RWPE1 (cell line): ENCODE results near the gene GOSR2.

Source experiments
- CTCF ChIA-PET: fragments of 350-600 bp; sonication (Branson Sonifier 250); formaldehyde crosslinking; extraction: SDS; loops from one replicate; lab custom pipeline; 2021; lab: Yijun Ruan, JAX
- POLR2A ChIA-PET: fragments of 400-600 bp; formaldehyde crosslinking; extraction: SDS; loops from one replicate; lab custom pipeline; 2020; ENCODE audit warnings: antibody characterized with exemption; ENCODE audit not compliant: low non-redundant PET; lab: Yijun Ruan, JAX
- DNase-seq: peaks from one replicate; pipeline ENCODE4 v3.0.0; 2012; ENCODE audit warnings: low spot score
- H3K27ac ChIP-seq: fragments of 450-650 bp; 2 replicates; pipeline ENCODE4 v1.5.1; 2017
- TF ChIP-seq, protein P1 (sequence below): fragments of 450-650 bp; conservative IDR thresholded peaks from 2 replicates; pipeline ENCODE4 v1.5.1; 2017; ENCODE audit warnings: low read depth, mild to moderate bottlenecking

Gene GOSR2

DNA sequence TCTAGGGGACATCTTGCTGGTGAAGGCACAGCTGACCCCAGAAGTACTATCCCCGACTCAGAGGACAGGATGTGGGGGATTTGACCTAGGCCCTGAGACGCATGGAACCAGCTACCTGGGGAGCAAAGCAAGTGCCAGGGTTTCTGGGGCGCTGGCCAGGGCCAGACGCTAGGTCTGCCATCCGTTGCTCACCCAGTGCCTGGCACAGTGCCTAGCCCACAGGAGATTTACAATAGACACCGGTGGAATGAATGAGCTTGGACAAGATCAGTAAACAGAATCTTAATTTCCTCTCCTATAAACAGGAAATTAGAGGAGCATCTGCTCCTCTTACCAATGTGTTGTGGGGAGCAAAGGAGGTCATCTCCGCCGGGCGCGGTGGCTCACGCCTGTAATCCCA lies 51.1 kb downstream of the GOSR2 start:
- POLR2A ChIA-PET: no interaction called here
- no peak overlapping the region for H3K27ac ChIP-seq
- TF ChIP-seq, protein P1, sequence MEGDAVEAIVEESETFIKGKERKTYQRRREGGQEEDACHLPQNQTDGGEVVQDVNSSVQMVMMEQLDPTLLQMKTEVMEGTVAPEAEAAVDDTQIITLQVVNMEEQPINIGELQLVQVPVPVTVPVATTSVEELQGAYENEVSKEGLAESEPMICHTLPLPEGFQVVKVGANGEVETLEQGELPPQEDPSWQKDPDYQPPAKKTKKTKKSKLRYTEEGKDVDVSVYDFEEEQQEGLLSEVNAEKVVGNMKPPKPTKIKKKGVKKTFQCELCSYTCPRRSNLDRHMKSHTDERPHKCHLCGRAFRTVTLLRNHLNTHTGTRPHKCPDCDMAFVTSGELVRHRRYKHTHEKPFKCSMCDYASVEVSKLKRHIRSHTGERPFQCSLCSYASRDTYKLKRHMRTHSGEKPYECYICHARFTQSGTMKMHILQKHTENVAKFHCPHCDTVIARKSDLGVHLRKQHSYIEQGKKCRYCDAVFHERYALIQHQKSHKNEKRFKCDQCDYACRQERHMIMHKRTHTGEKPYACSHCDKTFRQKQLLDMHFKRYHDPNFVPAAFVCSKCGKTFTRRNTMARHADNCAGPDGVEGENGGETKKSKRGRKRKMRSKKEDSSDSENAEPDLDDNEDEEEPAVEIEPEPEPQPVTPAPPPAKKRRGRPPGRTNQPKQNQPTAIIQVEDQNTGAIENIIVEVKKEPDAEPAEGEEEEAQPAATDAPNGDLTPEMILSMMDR: no peak
- CTCF ChIA-PET: interaction anchor here (0.5 kb wide), 1 partner anchor 1300 kb away, joined by 3 read pairs; no protein-coding TSS in a partner anchor
- DNase-seq: no peak

DNA sequence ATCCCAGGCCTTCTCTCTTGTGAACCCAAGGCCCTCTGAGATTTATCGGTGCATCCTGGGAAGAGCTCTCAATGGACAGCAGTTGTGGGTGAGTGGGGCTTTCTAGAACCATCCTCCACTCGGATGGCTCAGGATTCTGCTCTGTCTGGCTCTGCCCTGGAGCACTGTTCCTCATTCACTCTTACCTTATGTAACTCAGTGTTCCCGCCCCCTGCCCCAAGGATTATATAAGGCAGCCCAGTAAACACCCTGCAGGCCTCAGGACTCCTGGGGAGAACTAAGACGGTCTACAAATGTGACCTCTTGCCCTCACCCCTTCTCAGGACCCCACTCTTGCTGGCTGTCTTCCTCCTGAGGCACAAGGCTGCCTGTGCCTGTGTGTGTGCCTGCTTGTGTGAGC lies 52.3 kb downstream of the GOSR2 start:
- no peak for DNase-seq
- POLR2A ChIA-PET: no interaction called here
- H3K27ac ChIP-seq: no peak overlapping the region
- TF ChIP-seq, protein P1: no peak
- CTCF ChIA-PET: no interaction called here

DNA sequence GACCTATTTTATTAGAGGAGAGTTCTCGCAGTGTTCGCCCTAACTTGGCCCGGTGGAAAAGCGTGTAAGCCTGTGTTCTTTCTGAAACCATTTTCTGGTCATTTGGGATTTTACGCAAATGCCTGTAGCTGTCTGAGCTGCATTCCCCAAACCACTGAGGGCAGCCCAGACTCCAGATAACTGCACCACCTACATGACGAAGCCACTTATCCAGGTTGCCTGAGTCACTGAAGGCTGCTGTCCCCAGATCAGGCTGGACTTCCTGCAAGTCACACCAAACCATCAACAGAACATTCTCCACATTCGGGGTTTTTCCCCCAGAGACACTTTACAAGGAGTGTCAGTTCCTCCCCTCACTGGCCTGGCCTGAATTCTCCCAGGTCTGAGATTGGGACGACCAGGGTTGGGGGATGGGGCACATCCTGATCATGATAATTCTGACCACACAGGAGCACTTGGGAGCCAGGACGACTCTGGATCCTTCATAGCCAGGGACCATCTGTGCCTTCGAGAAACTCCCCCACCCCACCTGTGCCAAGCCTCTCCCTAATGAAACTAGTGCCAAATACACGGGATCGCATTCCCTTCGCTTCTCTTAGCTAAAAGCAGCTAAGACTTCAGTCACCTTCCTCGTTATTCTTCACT lies 53.8 kb downstream of the GOSR2 start:
- ChIA-PET CTCF (no interaction called here), POLR2A (no interaction called here)
- H3K27ac ChIP-seq: no peak overlapping the region
- no peak for DNase-seq
- TF ChIP-seq, protein P1: no peak

DNA sequence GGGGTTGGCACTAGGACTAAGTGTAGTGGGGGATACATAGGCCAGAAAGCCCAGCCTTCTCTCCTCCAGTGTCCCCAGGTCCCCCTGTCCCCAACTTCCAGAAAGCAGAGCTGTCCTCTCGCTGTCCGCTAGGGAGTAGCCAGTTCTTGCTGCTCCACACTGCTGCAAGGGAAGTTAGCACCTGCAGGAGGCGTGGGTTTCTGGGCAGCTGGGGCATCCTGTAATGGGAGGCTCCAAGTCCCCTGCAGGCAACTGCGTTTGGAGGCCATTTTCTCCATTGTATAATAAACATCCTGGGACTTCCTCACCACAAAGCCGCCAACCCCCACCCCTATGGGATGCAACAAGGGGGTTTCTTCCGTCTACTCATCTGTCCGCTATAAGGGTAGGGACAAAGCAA lies 54.4 kb downstream of the GOSR2 start:
- no peak for DNase-seq
- TF ChIP-seq, protein P1: no peak
- H3K27ac ChIP-seq: no peak overlapping the region
- POLR2A ChIA-PET: no interaction called here
- CTCF ChIA-PET: interaction anchor here (0.6 kb wide), 1 partner anchor 185 kb away, joined by 4 read pairs; no protein-coding TSS in a partner anchor

DNA sequence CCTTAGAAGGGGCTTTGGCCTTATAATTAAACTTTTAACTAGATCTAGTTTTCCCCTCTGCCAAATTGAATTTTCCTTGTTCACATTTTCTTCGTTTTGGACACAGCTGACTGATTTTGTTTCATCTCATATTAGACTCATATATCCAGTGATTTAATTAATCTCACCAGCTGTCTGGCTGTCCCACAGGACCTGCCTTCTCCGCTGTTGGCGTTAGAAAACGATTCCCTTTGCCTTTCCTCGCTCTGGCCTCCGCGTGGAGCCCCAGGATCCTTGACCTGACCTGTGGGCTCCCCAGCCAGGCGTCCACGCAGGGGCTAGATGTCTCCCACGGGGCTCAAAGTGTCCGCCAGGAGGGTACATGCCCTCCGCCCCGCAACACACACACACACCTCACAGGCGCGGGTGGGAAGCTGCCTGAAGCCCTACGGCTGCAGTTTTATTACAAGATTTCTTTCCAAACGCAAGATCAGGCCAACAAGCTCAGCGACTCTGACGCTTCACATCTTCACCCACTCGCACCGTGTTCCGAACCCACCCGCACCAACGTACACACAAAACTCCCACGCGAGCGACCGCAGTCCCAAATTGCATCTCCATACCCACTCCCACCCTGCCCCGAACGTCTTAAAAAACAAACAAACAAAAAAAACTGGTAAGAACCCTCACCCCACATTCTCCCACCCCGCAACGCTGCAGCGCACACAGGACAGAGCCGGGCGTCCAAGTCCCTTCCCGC lies 55.0 kb downstream of the GOSR2 start:
- TF ChIP-seq, protein P1: no peak
- H3K27ac ChIP-seq: no peak overlapping the region
- DNase-seq: no peak
- ChIA-PET POLR2A (no interaction called here), CTCF (interaction anchor here (0.6 kb wide), 1 partner anchor 185 kb away, joined by 4 read pairs; no protein-coding TSS in a partner anchor)

DNA sequence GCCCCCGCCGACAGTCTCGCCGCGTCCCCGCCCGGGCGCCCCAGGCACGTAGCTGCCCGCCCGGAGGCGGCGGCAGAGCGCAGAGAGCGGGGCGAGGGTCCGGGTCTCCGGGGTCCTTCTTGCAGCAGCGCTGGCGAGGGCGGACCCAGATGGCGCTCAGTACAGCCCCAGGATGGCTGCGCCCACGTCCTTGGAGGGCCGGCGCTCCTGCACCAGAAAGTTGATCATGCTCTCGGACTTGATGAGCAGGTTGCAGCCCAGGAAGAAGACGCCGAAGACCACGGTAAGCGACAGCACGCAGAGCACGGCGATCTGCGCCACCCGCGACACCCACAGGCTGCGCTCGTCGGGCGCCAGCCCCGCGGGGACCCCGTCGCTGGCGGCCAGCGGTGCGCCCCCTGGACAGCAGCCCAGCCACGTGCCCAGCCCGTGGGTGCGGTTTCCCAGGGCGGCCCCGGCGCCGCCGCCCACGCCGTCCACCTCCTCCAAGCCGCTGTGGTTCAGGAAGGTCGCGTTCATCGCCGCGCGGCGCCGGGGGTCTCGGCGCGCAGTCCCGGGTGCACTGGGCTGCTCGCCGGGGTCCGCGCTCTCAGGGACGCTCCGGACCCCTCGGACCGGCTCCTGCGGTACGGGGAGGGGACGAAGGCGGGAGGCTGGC lies 55.7 kb downstream of the GOSR2 start:
- no peak for DNase-seq
- TF ChIP-seq, protein P1: no peak
- ChIA-PET CTCF (no interaction called here), POLR2A (no interaction called here)
- no peak overlapping the region for H3K27ac ChIP-seq
